Esophagus squamous epithelium (tissue), 4 donors: ENCODE results near the gene PTBP3.

ENCODE experiments used
- CTCF ChIP-seq, 6 experiments: fragments of 450-650 bp in 4 of 6; fragments of 200-600 bp in 2 of 6; sonication (generic) in 2 of 6; IDR thresholded peaks; one replicate each; pipeline ENCODE4 v1.5.1; 2016 to 2019; ENCODE audit warnings: antibody characterized with exemption in 6 of 6, mild to moderate bottlenecking in 4 of 6, moderate library complexity in 4 of 6
- POLR2A ChIP-seq, 4 donors: fragments of 450-650 bp; IDR thresholded peaks; one replicate each; pipeline ENCODE4 v1.6.1; 2017; ENCODE audit warnings: antibody characterized with exemption in 4 of 4, mild to moderate bottlenecking in 4 of 4, moderate library complexity in 3 of 4

DNA sequence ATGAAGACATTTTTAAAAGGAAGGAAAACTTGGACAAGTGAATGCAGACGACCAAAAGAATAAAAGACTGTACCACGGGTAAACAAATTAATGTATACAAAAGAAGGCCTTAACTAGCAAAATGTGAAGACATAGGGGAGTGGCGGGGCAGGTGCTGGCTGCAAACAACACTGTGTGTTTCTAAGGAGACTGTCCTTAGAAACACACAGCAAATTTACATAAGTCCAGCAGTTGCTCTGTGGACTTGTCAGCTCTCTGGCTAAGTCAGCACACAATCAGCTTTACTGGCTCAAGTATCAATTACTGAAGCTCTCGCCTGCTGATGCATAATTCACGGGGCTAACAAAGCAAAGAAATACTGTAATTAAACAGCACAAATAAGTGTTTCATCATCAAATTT is 24.8 kb downstream of the PTBP3 start:
- TF ChIP-seq POLR2A (IDR thresholded peaks at IDR 0.05), result no peak
- TF ChIP-seq CTCF (IDR thresholded peaks at IDR 0.05), result no peak
